HG02970 (cell line): ENCODE measurements around the gene FBXW8.

Experiments used
- ATAC-seq: cut with Tn5 transposase; IDR thresholded peaks from one replicate; pipeline ENCODE4 v1.9.1; 2021; ENCODE audit warnings: mild to moderate bottlenecking, moderate library complexity, moderate number of reproducible peaks; ENCODE audit not compliant: unreplicated experiment, low FRiP score

Gene FBXW8

DNA sequence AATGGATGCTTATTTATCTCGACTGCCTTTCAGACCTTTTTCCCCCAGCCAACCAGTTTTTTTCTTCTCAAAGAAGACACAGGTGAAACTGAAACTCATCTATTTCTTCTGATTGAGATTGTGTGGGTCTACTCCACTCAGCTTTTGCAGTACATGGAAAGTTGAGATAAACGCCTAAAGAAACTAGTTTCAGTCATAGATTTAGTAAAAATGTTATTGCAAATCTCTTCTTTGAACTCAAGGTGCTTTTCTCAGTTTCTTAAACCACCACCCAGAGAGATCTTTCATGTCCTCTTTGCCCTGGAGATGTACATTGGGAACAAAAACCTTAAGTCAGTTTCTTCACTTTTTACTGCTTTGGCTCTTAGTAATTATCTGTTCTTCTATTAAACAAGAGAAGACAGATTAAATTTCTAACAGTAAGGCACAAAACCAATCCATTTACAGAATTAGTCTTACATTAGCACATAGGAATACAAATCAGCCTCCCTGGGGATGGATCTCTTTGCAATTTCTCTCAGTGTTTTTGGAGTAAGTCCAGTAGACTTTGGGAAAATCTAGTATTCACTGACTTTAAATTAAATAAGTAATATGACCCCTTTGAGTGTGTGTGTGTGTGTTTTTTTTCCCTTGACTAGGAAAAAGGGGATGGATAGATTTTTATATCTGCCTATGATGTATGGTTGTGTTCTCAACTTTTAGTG is 11.6 kb downstream of the FBXW8 start:
- peak; percentile 44 for ATAC-seq

DNA sequence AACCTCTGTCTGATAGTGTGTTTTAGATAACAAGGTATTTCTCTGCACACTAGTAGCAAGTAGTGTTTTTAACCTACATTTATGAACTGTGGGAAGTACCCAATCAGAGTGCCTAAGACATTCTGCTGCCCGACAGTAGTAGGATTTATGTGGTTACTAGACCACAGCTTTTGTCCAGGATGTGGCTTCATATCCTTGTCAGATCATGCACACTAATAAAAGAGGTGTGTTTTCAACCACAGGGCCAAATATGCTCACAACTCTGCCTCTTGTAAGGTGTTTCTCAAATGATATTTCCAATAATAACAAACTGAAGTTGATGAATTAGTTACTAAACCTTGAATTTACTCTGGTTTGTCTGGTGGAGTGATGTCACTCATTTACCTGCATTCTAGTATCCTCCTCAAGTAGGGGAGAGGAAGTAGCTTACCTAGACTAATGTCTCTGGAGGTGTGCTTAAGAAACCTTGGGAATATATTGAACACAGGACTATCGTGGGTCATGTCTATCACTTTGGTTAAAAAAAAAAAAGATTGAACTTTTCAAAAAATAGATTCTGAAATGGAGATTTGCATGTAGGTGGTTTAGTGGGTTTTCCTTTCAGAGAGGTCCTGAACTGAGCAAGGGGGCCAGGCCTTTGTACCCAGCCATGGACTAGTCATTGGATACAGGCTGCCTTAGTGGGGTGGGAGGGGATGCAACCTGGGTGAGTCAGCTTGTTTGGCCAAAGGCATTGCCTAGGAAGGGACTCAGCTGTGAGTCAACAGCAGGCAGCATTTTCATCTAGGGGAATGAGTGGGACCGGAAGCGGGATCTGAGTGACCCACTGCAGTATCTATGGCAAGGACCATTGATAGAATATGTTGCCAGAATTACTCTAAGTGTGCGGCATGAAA is 14.1 kb downstream of the FBXW8 start:
- peak; percentile 73 for ATAC-seq

DNA sequence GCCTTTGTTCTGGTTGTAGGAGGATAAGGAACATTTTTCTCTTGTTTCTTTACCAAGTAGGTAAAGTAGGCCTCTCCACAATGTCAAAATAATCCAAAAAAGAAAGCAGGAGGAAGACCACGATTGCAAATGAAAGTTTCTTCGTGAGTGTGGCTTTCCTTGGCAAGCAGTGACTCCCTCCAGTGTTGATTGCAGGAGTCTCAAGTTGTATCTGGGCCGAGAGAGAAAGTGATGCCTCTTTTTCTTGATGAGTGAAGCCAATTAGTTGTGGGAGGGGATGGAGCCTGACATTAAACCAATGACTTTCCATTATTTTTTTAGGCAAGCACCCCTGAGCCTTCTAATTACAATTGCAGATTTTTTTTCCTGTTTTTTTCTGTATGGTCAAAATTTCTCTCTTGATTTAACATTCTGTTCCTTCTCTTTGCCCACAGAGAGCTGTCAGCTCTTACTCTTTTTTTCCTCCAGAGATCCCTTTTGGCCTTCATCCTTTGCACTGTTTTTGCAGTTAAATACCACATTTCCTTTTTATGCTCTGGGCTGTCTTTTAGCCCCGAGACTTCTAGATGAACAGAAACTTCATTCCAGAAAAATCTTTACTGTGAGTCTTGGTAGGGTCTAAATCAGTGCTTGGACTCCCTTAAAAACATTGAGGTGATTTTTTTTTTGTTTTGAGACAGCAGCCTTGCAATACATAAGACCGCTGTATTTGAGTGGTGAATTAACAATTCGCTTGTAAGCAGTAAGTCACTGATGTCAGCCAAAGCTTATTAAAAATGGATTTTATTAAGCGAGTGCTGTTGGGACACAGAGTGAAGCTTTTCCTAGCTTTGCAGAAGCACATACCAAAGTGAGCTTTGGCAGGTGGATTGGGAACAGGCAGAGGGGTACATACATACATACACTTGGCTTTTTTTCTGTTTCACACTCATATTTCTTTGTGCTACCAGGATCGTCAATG is 15.8 kb downstream of the FBXW8 start:
- ATAC-seq, result no peak

DNA sequence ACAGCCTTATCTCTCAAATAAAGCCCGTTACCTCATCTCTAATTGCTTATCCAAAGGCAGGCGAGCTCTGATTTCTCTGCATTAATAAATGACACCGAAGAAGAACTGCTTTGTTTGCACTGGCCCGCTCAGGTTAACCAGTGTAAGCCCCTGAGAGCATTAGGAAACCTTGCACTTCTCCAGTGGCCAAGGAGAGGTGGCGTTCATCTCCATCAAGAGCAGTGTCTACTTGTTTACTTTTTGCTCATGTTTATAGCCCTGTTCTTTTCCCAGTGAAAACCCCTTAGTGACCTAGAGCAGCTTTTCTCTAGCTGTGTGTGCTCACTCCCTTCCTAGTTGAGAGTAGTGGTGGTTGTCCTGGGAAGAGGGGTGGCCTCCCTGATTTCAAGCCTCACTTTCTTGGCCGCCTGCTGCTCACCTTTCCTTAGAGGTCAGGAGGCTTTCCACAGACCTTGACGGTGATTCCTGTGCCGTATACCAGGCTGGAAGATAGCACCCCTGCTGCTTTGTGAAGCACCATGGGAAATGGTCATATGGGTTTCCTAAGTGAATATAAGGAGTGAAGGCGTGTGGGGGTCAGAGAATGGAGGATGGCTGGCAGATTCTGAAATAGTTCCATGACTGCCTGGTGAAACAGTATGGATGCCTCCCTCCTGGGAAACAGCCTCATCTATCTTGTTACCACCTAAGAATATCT is 16.6 kb downstream of the FBXW8 start:
- ATAC-seq, result no peak

DNA sequence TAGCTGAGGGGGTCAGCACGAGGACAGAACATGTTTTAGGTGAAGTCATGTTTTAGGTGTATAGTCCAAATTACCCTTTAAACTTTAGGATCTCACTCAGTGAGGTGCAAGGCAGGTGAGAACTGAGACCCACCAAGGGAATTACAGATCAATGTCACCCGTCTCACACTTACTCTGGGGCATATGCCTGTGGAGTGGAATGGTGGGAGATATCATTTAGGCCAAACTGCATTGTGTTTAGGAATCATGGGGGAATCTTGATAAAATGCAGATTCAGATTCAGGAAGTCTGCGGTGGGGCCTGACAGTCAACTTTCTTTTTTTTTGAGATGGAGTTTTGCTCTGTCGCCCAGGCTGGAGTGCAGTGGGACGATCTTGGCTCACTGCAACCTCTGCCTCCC is 17.8 kb downstream of the FBXW8 start:
- no peak for ATAC-seq

DNA sequence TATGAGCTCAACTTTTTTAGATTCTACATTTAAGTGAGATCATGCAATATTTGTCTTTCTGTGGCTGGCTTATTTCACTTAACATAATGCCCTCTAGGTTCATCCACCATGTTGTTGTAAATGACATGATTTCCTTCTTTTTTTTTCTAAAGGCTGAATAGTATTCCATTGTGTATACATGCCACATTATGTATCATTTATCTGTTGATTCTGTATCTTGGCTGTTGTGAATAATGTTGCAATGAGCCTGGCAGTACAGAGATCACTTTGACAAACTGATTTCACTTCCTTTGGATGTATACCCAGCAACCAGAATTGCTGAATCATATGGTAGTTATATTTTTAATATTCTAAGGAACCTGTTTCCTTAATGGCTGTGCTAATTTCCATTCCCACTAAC is 19.1 kb downstream of the FBXW8 start:
- ATAC-seq, result no peak

DNA sequence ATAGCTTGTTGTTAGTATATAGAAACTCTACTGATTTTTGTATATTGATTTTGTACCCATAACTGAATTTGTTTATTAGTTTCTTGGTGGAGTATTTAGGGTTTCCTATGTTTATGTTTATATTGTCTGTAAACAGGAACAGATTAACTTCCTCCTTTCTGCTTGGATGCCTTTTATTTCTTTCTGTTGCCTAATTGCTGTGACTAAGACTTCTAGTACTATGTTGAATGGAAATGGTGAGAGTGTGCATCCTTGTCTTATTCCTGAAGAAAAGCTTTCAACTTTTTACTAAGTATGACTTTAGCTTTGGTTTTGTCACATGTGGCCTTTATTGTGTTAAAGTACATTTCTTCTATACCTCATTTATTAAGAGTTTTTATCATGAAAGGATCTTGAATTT is 20.9 kb downstream of the FBXW8 start:
- no peak for ATAC-seq

DNA sequence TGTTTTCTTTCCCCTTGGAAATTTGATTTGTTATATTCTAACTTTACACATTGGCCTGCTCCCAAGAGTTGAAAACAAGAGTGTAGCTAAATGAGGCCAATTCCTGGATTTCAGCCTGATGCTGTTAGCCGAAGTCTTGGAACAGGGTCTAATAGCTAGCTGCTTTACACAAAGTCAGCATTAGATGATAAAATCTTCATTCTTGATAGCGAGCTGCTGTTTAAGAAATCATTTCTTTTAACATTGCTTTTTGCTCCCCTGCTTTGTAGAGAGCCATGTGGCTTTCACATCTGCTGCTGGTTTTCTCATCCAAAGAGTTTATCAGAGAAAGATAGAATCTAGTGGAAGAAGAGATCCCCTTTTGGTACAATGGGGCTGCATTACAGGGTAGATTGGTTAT is 22.3 kb downstream of the FBXW8 start:
- no peak for ATAC-seq

DNA sequence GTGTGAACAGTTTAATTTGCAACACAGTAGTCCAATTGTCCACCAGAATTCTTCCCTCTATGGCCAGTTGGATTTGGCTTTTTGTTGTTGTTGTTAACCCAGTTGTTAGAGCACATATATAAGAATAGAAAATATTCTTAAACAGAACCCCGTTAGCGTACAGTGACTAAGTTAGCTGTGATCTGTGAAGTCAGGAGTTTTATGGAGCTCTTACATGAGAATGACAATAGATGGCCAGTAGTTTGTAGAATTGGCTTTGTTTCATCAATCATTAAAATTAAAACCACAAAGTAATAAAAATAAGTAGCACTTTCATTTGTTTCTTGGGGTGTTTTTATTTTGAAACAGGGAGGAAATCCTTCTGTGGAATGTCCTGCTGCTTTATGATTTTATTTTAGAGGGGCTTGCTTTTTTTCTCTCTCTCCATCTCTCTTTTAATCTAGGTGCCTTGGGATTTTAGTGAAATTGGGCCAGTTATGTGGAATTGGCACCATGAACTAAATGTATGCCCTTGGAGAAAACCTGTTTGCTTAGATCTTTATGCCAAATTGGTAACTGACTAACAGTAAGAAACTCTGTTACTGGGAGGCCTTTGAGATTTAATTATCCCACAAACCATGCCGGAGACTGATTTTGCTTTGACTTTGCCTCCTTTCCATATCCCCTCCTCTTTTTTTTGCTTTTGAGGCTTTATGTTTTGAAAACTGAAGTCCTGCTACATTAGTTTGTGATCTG is 22.9 kb downstream of the FBXW8 start:
- ATAC-seq, result no peak

DNA sequence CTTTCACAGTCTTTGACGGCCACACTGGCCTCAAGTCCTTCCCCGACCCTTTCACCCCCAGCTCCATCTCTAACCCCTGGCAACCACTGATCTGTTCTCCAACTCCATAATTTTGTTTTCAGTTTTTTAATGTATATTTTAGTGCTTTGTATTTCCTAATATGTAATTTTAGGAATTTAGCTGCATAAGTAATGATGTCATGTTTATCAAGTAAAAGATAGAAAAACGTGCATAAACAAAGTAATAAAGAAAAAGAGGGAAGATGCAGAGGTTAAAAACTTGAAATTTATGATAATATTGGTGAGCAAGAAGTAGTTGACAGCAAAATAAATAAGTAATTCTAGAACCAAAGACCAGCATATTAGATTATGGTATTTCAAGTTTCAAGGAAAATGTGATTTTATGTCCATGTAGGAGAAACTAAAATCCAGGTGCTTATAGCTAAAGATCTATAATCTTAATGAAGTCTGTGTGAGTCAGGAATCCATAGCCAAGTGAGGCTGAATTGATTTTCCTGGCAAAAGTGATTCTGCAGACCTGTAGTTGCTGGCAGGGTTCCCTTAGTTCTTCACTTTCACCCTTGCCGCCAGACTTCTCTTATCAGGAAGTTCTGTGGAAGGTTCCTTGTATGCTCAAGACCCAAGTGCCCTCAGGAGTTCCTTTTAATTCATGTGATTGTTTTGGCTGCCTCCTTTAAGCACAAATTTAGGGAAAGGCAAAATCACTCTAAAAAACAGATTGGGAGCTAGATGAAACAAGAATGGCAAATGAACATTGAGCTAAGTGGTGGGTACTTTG is 24.4 kb downstream of the FBXW8 start:
- ATAC-seq, result no peak

DNA sequence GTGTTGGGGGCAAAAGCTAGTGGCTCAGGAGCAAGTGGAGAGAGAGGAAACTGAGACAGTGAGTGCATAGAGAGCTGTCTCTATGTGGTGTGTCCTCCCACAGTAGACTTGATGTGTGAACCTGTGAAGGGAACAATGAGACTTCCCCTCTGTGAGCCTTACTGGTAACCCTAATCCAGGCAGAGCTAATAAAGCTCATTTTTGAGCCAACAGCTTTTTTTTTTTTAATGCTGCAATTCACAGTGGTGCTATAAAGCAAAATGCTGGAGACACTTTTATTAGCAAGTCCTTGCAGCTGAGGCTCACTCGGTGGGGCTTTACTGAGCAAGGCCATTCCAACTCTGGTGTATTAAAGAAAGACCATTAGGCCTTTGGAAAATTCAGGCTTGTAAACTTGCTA is 26.9 kb downstream of the FBXW8 start:
- ATAC-seq, result no peak

DNA sequence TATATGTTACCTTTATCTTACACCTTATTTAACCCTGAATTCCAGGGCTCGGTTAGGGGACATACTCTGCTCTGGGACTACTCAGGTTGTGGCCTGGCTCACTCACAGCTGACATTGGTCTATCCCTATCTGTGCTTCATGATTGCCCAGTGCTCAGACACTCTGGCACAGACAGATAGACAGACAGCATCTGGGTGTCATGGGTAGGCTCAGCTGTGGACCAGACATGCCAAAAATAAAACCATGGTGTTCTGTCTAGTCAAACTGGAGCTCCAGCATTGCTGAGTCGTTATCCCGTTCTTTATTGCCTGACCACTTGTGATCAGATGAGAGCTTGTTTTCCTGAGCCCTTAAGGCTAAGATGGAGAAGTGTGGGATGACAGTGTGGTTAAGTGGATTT is 29.0 kb downstream of the FBXW8 start:
- no peak for ATAC-seq

DNA sequence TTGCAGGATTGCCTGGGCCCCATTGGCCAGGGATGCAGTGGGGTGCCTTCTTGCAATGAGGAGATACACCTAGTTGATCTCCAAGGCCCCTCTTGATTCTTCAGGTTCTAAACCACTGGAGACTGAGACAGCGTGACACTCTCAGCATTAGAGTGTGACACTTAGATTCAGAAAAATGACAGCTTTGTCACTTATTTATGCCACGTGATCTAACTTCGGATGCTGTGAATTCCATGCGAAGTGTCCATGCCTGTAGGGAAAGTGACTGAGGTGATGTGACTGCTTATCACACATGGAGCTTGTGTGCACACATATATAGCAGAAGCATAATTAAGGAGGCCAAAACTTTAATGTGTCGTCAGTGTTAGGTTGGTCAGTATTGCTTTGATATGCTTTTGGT is 30.4 kb downstream of the FBXW8 start:
- no peak for ATAC-seq

DNA sequence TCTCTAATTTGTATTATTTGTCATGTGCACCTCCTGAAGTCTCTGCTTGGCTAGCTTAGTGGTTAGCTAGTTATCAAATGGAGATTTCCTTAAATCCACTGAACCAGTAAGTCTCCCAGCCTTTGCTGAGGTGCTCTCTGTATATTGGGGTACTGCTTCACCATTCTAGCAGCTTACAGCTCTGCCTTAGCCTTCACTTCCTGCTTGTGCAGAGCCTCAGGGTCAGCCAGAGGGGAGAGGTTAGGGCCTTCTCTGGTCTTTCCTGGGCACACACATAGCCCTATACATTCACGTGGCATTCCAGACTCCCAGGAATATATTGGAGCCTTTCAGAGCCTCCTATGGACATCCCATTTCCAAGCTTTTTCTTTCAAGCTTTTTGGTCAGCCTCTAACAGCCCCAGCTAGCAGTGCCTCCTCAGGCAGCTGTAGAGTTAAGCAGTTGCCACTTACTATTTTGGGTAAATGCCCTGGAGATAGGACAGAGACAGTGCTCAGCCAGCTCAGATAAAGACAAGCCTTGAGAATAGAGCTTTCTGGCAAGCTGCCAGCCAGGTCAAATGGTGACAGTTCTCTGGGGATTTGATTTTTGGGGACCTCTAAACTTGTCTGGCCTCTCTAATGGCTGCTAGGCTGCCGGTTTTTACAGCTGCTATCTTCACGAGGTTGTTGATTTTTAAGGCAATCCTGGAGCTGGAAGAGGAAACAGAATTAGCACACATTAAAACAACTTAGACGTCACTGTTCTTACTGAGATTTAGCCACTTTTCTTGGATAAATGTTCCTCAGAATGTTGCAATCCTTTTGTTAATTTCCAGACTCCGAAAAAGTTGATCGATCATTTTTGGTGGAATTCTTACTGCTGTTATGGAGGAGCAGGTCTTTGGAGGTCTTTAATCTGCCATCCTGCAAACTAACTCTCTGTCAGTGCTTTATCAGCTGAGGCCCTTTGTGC is 32.9 kb downstream of the FBXW8 start:
- no peak for ATAC-seq

DNA sequence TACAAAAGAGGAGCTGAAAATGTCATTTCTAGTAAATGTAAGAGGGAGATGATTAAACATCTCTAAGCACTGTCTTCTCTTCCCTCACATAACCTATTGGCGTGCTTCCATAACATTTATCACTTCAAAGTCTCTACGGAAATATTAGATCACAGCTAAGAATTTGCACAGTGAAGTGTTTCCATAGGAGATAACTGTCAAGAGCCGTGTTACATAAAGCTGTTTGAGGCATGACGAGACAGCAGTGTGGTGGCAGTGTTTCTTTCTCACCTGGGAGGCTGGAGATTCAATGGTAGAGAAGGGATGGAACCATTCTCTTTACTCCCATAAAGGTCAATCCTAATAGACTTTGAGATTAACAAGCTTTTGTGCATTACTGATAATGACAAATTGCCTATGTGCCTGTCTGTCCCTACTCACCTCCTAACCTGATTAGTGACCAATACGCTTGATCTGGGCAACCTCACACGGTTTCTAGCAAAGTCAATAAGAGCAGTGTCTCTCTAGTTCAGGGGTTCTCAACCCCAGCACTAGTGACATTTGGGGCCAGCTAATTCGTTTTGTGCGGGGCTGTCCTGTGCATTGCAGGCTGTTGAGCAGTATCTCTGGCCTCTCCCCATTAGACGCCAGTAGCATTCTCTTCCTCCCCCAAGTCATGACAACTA is 35.3 kb downstream of the FBXW8 start:
- ATAC-seq, result no peak

DNA sequence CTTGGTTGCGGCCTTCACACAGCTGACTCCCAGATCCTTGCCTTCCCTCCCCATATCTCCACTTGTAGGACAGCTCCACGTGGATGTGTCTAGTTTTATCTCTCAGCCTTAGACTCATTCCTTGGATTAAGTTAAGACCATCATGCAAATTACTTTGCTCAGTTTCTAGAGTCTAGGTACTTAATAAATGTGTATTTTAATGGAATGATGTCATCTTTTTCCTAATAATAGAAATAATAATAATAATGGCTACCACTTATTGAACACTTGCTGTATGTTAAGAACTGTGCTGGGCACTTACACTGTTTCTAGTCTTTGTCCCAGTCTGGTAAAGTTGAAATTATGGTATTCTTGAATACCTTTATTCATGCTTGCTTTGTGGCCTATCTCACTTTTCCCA is 37.5 kb downstream of the FBXW8 start:
- no peak for ATAC-seq
